AG09319 (cell line): Measurements from ENCODE around the gene PRKG1.
A peak's percentile ranks its signal among the peaks of the same experiment; 100 is the strongest.
"Not testable (repeated sequence)": the region's sequence is repeated elsewhere in the genome, so short reads cannot be mapped to it uniquely, and the experiment has no call there.

Experiments used
- DNase-seq: peaks from one replicate; pipeline ENCODE4 v3.0.0-alpha.2; 2010; ENCODE audit warnings: low read depth; ENCODE audit errors: extremely low read depth
- TF ChIP-seq, protein P1 (sequence below): IDR thresholded peaks from 2 replicates; pipeline ENCODE4 v1.5.1; 2011; ENCODE audit warnings: low read depth, mild to moderate bottlenecking, inconsistent platforms, low read length, moderate library complexity

PRKG1 gene

DNA sequence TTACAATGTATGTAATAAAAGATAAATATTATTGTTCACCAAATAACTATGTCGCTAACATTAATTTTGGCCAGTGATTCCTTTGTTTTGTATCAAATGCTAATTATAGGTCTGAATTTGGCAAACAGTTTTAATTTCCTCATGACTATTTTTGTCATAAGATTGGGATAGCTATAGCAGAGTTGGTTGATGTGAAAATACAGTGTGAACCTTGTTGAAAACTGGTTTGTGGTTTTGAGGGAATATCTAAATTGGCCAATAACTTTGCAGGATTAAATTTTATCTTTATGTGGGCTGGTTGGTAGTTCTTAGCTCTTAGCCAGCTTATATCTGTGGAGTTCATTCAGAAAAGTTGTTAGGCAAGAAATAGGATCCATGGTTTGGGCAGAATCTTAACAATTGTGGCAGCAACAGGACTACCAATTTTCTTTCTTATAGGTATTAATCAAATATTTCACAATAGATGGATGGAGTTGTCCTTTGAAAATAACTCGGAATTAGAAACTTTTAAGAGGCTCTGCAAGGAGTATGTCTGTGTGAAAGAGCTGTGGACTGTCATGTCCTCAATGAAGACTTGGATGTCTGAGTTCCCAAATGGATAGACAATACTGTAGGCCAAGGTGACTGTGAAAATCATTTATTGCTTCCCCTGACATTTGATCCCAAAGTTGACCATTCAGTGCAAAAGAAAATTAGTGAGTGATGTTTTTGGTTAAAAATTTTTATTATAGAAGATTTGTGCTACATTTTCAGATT is 73.5 kb downstream of the PRKG1 start:
- DNase-seq = no peak
- TF ChIP-seq, protein P1, sequence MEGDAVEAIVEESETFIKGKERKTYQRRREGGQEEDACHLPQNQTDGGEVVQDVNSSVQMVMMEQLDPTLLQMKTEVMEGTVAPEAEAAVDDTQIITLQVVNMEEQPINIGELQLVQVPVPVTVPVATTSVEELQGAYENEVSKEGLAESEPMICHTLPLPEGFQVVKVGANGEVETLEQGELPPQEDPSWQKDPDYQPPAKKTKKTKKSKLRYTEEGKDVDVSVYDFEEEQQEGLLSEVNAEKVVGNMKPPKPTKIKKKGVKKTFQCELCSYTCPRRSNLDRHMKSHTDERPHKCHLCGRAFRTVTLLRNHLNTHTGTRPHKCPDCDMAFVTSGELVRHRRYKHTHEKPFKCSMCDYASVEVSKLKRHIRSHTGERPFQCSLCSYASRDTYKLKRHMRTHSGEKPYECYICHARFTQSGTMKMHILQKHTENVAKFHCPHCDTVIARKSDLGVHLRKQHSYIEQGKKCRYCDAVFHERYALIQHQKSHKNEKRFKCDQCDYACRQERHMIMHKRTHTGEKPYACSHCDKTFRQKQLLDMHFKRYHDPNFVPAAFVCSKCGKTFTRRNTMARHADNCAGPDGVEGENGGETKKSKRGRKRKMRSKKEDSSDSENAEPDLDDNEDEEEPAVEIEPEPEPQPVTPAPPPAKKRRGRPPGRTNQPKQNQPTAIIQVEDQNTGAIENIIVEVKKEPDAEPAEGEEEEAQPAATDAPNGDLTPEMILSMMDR = no peak

DNA sequence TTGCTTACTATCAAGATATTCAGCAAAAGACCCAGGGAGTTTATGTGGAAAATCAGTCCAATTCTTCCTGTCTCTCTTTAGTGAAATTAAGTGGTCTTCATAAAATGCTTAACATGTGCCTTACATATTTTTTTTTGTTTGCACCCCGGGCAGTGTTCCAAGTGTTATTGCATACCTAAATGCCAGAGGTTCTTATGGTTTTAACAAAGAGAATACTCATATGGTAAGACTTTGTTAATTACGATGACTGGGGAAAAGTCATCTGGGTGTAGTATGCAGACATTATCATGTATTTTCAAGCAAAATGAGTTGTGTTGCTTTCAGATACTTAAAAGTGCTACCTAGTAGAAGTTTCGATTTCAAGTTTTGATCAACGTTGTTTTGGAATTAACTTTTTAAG is 82.6 kb downstream of the PRKG1 start:
- TF ChIP-seq, protein P1 = no peak

DNA sequence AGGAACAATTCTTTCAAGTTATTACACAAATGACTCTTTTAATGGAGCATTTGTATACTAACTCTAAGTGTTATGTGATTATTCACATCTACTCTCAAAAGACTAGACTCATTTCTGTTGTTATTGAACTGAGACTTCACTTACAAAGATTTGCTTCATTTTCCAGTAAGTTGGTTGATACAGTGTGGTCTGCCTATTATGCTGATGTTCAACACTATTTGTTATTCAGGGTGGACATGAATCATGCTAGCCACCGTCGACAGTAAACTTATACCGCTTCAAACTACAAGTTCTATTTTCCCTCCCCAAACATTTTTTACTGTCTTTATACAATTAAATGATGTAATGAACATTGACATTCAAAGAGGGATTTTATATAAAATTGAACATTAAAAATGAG is 84.5 kb downstream of the PRKG1 start:
- TF ChIP-seq, protein P1 = no peak
- DNase-seq = no peak

More for the DNA sequence above, 82.6 kb downstream of the PRKG1 start:
- DNase-seq = peak; percentile 71

DNA sequence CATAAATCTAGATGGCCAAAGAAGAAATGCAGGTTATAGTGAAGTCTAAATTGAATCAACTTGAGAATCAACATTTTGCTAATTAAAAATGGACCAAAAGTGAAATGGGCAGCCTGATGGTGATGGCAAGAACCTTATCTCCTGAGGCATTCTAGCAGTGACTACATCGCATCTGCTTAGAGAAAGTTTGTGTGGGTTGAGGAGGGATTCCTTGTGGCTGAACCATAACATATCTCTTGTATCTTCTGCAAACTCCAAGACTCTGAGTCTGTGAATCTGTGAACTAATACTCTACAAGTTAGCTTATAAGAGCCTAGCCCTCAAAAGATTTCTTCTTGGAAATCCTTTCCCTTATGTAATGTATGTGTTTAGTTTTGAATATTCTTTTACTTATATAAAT is 85.6 kb downstream of the PRKG1 start:
- DNase-seq = no peak

DNA sequence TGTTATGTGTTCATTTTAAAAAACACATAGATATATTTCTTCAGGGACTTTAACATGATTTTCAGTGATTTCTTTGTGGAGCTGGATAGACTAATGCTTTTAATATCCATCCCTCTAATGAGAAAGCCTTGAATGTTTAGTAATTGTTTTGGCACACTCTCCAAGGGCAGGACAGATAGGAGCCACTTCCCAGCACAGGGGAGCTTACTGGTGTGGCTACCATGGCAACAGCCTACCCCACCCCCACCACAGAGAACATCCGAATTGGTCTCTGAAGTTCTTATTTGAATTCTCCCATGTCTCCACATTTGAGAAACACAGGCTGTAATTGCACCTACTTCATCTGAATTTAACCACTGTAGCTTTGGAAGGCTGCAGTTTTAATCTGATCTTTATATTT is 87.7 kb downstream of the PRKG1 start:
- DNase-seq = no peak

More for the DNA sequence above, 85.6 kb downstream of the PRKG1 start:
- TF ChIP-seq, protein P1 = no peak

DNA sequence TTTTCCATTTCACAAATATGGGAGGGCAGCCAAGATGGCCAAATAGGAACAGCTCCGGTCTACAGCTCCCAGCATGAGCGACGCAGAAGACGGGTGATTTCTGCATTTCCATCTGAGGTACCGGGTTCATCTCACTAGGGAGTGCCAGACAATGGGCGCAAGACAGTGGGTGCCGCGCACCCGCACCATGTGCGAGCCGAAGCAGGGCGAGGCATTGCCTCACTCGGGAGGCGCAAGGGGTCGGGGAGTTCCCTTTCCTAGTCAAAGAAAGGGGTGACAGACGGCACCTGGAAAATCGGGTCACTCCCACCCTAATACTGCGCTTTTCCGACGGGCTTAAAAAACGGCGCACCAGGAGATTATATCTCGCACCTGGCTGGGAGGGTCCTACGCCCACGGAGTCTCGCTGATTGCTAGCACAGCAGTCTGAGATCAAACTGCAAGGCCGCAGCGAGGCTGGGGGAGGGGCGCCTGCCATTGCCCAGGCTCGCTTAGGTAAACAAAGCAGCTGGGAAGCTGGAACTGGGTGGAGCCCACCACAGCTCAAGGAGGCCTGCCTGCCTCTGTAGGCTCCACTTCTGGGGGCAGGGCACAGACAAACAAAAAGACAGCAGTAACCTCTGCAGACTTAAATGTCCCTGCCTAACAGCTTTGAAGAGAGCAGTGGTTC is 89.2 kb downstream of the PRKG1 start:
- DNase-seq = not testable (repeated sequence)

More for the DNA sequence above, 87.7 kb downstream of the PRKG1 start:
- TF ChIP-seq, protein P1 = no peak

DNA sequence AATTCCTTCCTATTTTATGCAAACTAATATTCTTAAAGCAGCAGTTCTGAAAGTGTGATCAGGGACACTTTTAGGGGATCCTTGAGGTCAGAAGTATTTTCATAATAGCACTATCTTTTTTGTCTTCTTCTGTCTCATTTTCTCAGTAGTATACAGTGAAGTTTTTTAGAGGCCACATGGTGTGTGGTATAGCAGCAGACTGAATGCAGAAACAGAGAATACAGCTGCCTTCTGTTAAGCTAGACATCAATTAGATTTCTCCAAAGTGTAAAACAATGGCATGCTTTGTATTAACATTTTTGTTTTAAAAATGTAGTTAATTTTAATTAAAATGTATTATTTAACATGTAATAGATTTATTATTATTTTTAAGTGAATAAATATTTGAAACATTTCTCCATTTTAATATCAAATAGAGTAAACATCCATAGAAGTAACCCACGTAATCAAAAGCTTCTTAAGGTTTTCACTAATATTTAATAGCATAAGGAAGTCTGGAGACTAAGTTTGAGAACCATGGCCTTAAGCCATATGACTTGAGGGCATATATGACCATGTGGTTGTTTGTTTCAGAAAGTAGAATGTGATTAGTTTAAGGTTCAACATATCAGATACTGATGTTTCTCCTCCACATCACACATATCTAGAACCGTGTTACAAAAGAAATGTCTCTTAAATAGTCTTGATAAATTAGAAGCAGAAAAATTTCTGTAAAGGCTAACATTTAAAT is 94.0 kb downstream of the PRKG1 start:
- TF ChIP-seq, protein P1 = no peak
- no peak for DNase-seq
